HG03442 (cell line): ENCODE measurements around the gene PTEN.

Experiments used
- ATAC-seq: cut with Tn5 transposase; IDR thresholded peaks from one replicate; pipeline ENCODE4 v1.9.1; 2021; ENCODE audit warnings: mild to moderate bottlenecking, moderate library complexity; ENCODE audit not compliant: unreplicated experiment

The PTEN gene

GRCh38 chr10:87915989-87916388 lies 52.6 kb downstream of the PTEN start:
- ATAC-seq, result no peak

- ATAC-seq, result no peak
Observed at GRCh38 chr10:87916515-87916914, 53.1 kb downstream of the PTEN start.

GRCh38 chr10:87918254-87918859 lies 54.9 kb downstream of the PTEN start:
- no peak for ATAC-seq

GRCh38 chr10:87920538-87920937 lies 57.1 kb downstream of the PTEN start:
- ATAC-seq, result no peak

- ATAC-seq, result no peak
Observed at GRCh38 chr10:87921931-87922688, 58.7 kb downstream of the PTEN start.

- ATAC-seq, result no peak
Observed at GRCh38 chr10:87923233-87923632, 59.8 kb downstream of the PTEN start.

- ATAC-seq, result no peak
Observed at GRCh38 chr10:87925570-87925969, 62.1 kb downstream of the PTEN start.

GRCh38 chr10:87927091-87927490 lies 63.7 kb downstream of the PTEN start:
- ATAC-seq, result no peak

- ATAC-seq, result no peak
Observed at GRCh38 chr10:87928996-87929395, 65.6 kb downstream of the PTEN start.

- ATAC-seq, result no peak
Observed at GRCh38 chr10:87930141-87930540, 66.7 kb downstream of the PTEN start.

- peak; percentile 59 for ATAC-seq
Observed at GRCh38 chr10:87930934-87931835, 67.8 kb downstream of the PTEN start.

- ATAC-seq, result no peak
Observed at GRCh38 chr10:87931836-87932230, 68.4 kb downstream of the PTEN start.

- ATAC-seq, result no peak
Observed at GRCh38 chr10:87935290-87936141, 72.1 kb downstream of the PTEN start.

- ATAC-seq, result no peak
Observed at GRCh38 chr10:87940210-87940609, 76.8 kb downstream of the PTEN start.

GRCh38 chr10:87942884-87943527 lies 79.6 kb downstream of the PTEN start:
- ATAC-seq, result no peak

GRCh38 chr10:87945984-87946383 lies 82.6 kb downstream of the PTEN start:
- ATAC-seq, result no peak

GRCh38 chr10:87952612-87953011 lies 89.2 kb downstream of the PTEN start:
- ATAC-seq, result no peak

GRCh38 chr10:87956055-87956454 lies 92.6 kb downstream of the PTEN start:
- ATAC-seq, result no peak

- ATAC-seq, result no peak
Observed at GRCh38 chr10:87957702-87958101, 94.3 kb downstream of the PTEN start.

GRCh38 chr10:87960230-87960629 lies 96.8 kb downstream of the PTEN start:
- no peak for ATAC-seq
